Mucosa of stomach (tissue), 1 donor: ENCODE results near the gene CLEC9A.
"Not testable (repeated sequence)": the region's sequence is repeated elsewhere in the genome, so short reads cannot be mapped to it uniquely, and the experiment has no call there.

Experiments used
- H3K27me3 ChIP-seq: one replicate; pipeline ENCODE4 v1.7.0; 2013; ENCODE audit warnings: mild to moderate bottlenecking, low read length; ENCODE audit not compliant: control insufficient read depth, insufficient read depth
- H3K36me3 ChIP-seq: one replicate; pipeline ENCODE4 v1.7.0; 2013; ENCODE audit warnings: low read length; ENCODE audit not compliant: control insufficient read depth, insufficient read depth
- H3K4me1 ChIP-seq: one replicate; pipeline ENCODE4 v1.7.0; 2013; ENCODE audit warnings: mild to moderate bottlenecking, low read length; ENCODE audit not compliant: control insufficient read depth, insufficient read depth
- H3K4me3 ChIP-seq: one replicate; pipeline ENCODE4 v1.7.0; 2013; ENCODE audit warnings: low read length
- H3K9ac ChIP-seq: one replicate; pipeline ENCODE4 v1.7.0; 2013; ENCODE audit warnings: mild to moderate bottlenecking, low read length, moderate library complexity
- H3K9me3 ChIP-seq: one replicate; pipeline ENCODE4 v1.7.0; 2013; ENCODE audit warnings: mild to moderate bottlenecking, low read length, moderate library complexity; ENCODE audit not compliant: control insufficient read depth
- donor health status: Pancreatic carcinoma.

The CLEC9A gene

DNA sequence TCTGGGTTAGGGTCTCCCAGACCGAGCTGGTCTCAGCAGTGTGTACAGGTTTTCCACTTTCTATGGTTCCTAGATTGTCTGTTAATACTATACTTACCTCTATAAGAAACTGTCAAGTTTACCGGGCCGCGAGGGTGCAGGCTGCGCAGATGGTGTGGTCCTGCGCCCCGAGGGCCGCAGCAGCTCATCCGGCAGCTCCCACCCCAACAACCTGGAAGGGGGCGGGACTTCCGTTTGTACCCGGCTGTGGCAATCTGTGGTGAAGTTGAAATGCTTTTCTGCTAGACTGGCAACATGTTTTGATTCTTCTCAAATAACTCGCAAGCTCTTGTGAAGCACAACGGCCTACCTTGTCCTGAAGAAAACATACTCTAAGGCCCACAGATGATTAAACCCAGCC lies at the start of gene CLEC9A:
TSS of gene CLEC9A (plus strand) at position 237 of the 400 bp plus-strand sequence. CDS start 22,006 bp downstream, outside the sequence.
- Histone ChIP-seq H3K9me3 (no peaks in the 10 kb centered on the region), H3K36me3 (no peaks in the 10 kb centered on the region), H3K27me3 (no peaks in the 10 kb centered on the region), H3K4me1 (no peaks in the 10 kb centered on the region), H3K9ac (no peak within 1 kb of the TSS), H3K4me3 (no peak within 1 kb of the TSS)

DNA sequence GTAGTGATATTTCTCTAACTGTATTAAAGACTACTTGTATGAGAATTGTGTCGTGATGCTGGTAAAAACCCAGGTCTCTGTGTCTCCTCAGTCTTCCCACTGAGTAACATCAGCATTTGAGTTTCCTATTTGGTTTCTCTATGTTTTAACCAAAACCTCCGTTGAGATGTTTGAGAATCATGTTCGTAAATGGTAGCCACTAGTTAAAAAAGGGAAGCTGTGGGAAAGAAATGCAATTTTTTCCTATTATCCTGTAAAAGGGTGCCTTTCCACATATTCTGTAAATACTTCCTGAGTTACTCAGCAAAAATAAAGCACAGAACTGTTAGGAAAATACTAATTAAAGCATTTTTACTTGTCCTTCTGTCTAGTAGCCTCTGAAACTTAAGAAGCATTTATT lies 38.6 kb upstream of the CLEC9A start:
- Histone ChIP-seq H3K9ac (no peak overlapping the region), H3K36me3 (no peaks in the 10 kb centered on the region), H3K27me3 (no peaks in the 10 kb centered on the region), H3K4me1 (no peaks in the 10 kb centered on the region), H3K4me3 (no peak overlapping the region), H3K9me3 (no peaks in the 10 kb centered on the region)

- Histone ChIP-seq H3K4me3 (no peak overlapping the region), H3K4me1 (no peaks in the 10 kb centered on the region), H3K9ac (no peak overlapping the region), H3K9me3 (no peaks in the 10 kb centered on the region), H3K36me3 (no peaks in the 10 kb centered on the region), H3K27me3 (no peaks in the 10 kb centered on the region)
Measured at GRCh38 chr12:9992296-9992695, 38.2 kb upstream of the CLEC9A start.

- H3K4me1 ChIP-seq: no peaks in the 10 kb centered on the region
- no peaks in the 10 kb centered on the region for H3K36me3 ChIP-seq
- no peaks in the 10 kb centered on the region for H3K27me3 ChIP-seq
- no peaks in the 10 kb centered on the region for H3K9me3 ChIP-seq
- no peak within 1 kb of the TSS for H3K4me3 ChIP-seq
- H3K9ac ChIP-seq: no peak within 1 kb of the TSS
Measured at GRCh38 chr12:9999016-9999415, 31.5 kb upstream of the CLEC9A start, which contains the start of gene CLEC1B. TSS of gene CLEC1B (minus strand) at chr12:9999121. CDS start at chr12:9999100, 21 bp downstream.

DNA sequence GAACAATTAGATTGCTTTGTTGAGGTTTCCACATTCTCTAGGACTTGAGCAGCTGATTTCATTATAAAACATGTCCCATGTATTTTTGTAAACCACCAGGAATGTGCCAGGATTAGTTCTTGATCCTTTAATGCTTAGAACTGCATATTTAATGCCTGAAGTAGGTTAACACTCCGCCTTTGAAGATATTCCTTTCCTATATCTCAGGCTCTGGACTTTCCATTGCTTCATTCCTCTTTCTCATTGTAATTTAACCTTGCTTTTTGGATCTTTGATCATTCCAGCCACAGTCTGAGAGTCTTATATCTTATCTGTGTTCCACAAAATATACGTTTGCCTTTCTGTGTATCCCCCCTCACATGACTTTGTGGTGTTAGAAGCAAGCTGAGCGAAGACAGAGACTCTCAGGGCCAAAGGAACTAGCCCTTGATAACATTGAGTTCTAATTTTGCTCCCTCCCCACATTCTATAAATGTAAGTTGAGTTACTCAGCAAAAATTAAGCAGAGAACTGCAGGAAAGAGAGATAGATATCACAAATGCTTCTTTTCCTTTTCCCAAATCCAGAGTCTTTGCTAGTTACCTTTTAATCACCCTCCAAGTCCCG lies 29.2 kb upstream of the CLEC9A start:
- Histone ChIP-seq H3K36me3 (no peaks in the 10 kb centered on the region), H3K27me3 (no peaks in the 10 kb centered on the region), H3K4me3 (no peak overlapping the region)

DNA sequence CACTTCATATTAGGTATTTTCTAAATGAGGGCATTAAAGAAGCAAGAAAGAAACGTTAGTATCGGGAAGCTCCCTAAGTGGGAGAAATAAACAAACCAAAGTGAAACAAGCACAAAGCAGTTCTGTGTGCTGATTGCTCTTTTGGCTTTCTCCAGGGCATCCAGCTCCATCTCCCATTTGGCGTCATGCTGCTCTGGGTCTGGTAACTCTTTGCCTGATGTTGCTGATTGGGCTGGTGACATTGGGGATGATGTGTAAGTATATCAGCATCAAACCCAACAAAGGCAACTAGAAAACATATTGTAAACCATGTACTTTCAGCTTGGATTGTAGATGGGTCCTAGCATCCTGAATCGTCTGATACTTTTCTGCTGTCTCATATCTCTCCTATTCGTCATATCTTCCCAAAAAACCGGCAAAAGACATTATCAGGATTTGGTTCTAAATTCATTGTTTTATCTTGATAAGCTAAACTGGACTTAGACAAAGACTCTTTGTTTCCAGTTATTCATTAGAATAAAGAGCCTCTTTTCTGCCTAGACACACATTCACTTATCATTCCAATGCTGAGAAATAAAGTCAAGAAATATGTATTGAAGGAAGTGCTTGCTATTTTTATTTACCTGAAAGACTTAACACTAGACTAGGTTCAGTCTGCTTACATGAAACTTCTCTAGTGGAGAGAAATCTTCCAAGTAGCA lies 17.7 kb upstream of the CLEC9A start:
- Histone ChIP-seq H3K9me3 (no peaks in the 10 kb centered on the region), H3K36me3 (no peaks in the 10 kb centered on the region), H3K27me3 (no peaks in the 10 kb centered on the region), H3K4me3 (no peak overlapping the region), H3K9ac (no peak overlapping the region), H3K4me1 (no peaks in the 10 kb centered on the region)

More for the DNA sequence above, 29.2 kb upstream of the CLEC9A start:
- Histone ChIP-seq H3K9me3 (no peaks in the 10 kb centered on the region), H3K4me1 (no peaks in the 10 kb centered on the region), H3K9ac (no peak overlapping the region)

DNA sequence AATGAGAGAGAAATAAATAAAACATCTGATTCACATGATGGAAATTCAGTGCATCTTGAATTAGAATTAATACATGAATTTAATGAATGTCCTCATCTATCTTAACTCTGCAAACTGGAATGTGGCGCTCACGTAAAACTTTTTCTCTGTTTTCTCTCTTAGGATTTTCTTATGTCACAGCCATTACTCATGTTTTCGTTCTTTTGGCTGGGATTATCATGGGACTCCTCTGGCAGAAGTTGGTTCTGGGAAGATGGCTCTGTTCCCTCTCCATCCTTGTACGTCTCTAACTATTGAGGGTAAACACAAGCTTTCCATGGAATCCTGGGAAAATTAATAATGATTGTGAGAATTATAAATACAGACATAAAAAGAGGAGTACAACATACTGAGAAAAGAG lies 15.0 kb upstream of the CLEC9A start:
- H3K27me3 ChIP-seq: no peaks in the 10 kb centered on the region
- H3K9ac ChIP-seq: no peak overlapping the region
- H3K4me3 ChIP-seq: no peak overlapping the region
- H3K4me1 ChIP-seq: no peaks in the 10 kb centered on the region
- no peaks in the 10 kb centered on the region for H3K36me3 ChIP-seq
- no peaks in the 10 kb centered on the region for H3K9me3 ChIP-seq

GRCh38 chr12:10016881-10017280 lies 13.6 kb upstream of the CLEC9A start:
- H3K36me3 ChIP-seq: no peaks in the 10 kb centered on the region
- no peak overlapping the region for H3K9ac ChIP-seq
- H3K4me3 ChIP-seq: no peak overlapping the region
- no peaks in the 10 kb centered on the region for H3K9me3 ChIP-seq
- no peaks in the 10 kb centered on the region for H3K27me3 ChIP-seq
- H3K4me1 ChIP-seq: no peaks in the 10 kb centered on the region

GRCh38 chr12:10018386-10018785 lies 12.1 kb upstream of the CLEC9A start:
- Histone ChIP-seq H3K27me3 (no peaks in the 10 kb centered on the region), H3K9me3 (no peaks in the 10 kb centered on the region), H3K9ac (no peak overlapping the region), H3K4me3 (no peak overlapping the region), H3K4me1 (no peaks in the 10 kb centered on the region), H3K36me3 (no peaks in the 10 kb centered on the region)

- H3K4me3 ChIP-seq: no peak overlapping the region
- H3K9ac ChIP-seq: no peak overlapping the region
- H3K9me3 ChIP-seq: no peaks in the 10 kb centered on the region
- no peaks in the 10 kb centered on the region for H3K27me3 ChIP-seq
- H3K36me3 ChIP-seq: no peaks in the 10 kb centered on the region
- no peaks in the 10 kb centered on the region for H3K4me1 ChIP-seq
Measured at GRCh38 chr12:10021342-10021741, 9.1 kb upstream of the CLEC9A start.

DNA sequence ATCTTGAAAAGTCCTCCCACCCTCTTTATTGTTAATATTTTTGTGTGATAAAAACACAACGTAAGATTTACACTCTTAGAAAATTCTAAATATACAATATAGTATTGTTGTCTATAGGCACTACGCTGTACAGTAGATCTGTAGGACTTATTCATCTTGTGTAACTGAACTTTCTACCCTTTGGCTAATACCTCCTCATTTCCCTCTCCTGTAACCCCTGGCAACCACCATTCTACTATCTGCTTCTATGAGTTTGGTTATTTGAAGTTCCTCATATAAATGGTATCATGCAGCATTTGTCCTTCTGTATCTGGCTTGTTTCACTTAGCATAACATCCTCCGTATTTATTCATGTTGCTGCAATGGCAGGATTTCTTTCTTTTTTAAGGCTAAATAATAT lies 5.2 kb upstream of the CLEC9A start:
- H3K36me3 ChIP-seq: no peaks in the 10 kb centered on the region
- H3K4me1 ChIP-seq: no peaks in the 10 kb centered on the region
- no peaks in the 10 kb centered on the region for H3K9me3 ChIP-seq
- H3K9ac ChIP-seq: no peak overlapping the region
- no peak overlapping the region for H3K4me3 ChIP-seq
- H3K27me3 ChIP-seq: no peaks in the 10 kb centered on the region

DNA sequence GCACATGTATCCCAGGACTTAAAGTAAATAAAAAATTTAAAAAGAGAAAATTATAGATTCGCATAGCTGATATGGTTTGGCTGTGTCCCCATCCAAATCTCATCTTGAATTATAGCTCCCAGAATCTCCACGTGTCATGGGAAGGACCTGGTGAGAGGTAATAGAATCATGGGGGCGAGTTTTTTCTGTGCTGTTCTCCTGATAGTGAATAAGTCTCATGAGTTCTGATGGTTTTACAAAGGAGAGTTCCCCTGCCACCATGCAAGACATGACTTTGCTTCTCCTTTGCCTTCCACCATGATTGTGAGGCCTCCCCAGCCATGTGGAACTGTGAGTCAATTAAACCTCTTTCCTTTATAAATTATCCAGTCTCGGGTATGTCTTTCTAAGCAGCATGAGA lies 3.8 kb upstream of the CLEC9A start:
- not testable (repeated sequence) for H3K9ac ChIP-seq, H3K4me3 ChIP-seq, H3K4me1 ChIP-seq, H3K36me3 ChIP-seq, H3K9me3 ChIP-seq, H3K27me3 ChIP-seq
